ENCODE data around the gene AP5S1. TPM values are rescaled to one million over a fixed set of nuclear protein-coding genes. Genes with fewer than 3 reads are reported as not detected.

The AP5S1 gene
- total RNA-seq, 1 experiment from 2014 or later = 3.9 TPM

DNA sequence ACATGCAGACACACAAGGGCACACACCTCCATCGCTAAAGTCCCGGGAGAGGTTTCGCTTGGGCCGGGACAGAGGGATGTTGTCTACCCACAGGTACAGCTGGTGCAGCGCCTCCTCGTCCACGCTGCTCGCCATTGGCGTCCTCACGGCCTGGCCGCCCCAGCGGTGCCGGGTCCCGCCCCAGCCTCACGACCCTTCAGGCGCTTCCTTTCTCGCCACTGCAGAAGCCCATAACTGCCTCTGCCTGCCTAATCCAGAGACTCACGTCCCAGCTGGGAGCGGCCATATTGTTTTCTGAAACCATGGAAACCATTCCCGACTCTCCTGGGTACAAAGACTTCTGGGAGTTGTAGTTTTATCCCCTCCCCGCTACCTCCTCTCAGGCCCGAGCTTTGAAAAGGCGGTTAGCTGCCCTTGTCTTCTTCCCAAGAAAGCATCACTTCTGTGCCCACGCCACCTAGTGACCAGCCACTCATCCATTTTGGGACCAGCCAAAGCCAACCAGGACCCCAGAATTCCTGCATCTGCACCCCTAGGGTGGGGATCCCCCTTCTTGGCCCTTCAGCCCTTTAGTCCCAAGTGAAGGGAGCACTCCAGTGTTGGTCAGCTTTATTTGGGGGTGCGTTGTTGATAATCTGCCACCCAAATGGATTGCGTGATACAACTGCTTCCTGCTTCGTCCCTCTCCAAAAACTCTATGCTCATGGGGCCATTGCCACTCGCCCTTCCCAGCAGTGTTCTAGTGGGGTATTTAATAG, 39.0 kb upstream of the AP5S1 start, which contains the start of gene SPEF1:
Gene SPEF1 (minus strand): TSS at position 296 of the 758 bp plus-strand sequence. CDS start 161 bp downstream, at position 135.
- TF ChIP-seq, protein P1, sequence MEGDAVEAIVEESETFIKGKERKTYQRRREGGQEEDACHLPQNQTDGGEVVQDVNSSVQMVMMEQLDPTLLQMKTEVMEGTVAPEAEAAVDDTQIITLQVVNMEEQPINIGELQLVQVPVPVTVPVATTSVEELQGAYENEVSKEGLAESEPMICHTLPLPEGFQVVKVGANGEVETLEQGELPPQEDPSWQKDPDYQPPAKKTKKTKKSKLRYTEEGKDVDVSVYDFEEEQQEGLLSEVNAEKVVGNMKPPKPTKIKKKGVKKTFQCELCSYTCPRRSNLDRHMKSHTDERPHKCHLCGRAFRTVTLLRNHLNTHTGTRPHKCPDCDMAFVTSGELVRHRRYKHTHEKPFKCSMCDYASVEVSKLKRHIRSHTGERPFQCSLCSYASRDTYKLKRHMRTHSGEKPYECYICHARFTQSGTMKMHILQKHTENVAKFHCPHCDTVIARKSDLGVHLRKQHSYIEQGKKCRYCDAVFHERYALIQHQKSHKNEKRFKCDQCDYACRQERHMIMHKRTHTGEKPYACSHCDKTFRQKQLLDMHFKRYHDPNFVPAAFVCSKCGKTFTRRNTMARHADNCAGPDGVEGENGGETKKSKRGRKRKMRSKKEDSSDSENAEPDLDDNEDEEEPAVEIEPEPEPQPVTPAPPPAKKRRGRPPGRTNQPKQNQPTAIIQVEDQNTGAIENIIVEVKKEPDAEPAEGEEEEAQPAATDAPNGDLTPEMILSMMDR (conservative IDR thresholded peaks at IDR 0.05) = peak; percentile 61
- no peak within 1 kb of the TSS for H3K14ac ChIP-seq (ENCODE audit: insufficient read depth, low read length)
- no peaks in the 10 kb centered on the region for H3K9me3 ChIP-seq (ENCODE audit: control insufficient read depth, low read depth, low read length)
- Mint-ChIP-seq H3K4me3 (peak within 1 kb of the TSS; percentile 54 to 79), H3K9me3 (no peaks in the 10 kb centered on the region), H3K4me1 (peaks cover 30 to 45% of the 10 kb centered on the region in 2 experiments), H3K36me3 (ENCODE audit: insufficient read depth in 1 of 3, low read depth in 3 of 3) (peaks cover 5 to 12% (median 8%) of the 10 kb centered on the region in 3 experiments), H3K27ac (peak within 1 kb of the TSS in 1 of 3 experiments; percentile 62; a peak in 1 of 7 replicates), H3K27me3 (ENCODE audit: low read depth) (peaks cover 39% of the 10 kb centered on the region)
- H2AFZ ChIP-seq (ENCODE audit: low read length) = no peak within 1 kb of the TSS
- no peak within 1 kb of the TSS for H2BK15ac ChIP-seq (ENCODE audit: low read depth, low read length)
- no peak within 1 kb of the TSS for H3K23ac ChIP-seq (ENCODE audit: insufficient read length, low read depth, low read length)
- H3K27me3 ChIP-seq (ENCODE audit: insufficient read depth, low read length) = peaks cover 2% of the 10 kb centered on the region; the same call in 1 of the 2 replicates
- no peak within 1 kb of the TSS for H3T11ph ChIP-seq (ENCODE audit: low read length)
- H3K79me2 ChIP-seq (ENCODE audit: insufficient read depth, low read length) = no peaks in the 10 kb centered on the region
- no peak within 1 kb of the TSS for H3K27ac ChIP-seq (ENCODE audit: insufficient read length, low read depth, low read length)
- no peak within 1 kb of the TSS for H4K5ac ChIP-seq (ENCODE audit: insufficient read length, low read depth, low read length)
- H2BK20ac ChIP-seq (ENCODE audit: low read depth, low read length, poor library complexity, severe bottlenecking) = no peak within 1 kb of the TSS
- no peak within 1 kb of the TSS for H3K18ac ChIP-seq (ENCODE audit: insufficient read length, low read depth, low read length)
- no peak within 1 kb of the TSS for H2BK12ac ChIP-seq (ENCODE audit: insufficient read length, low read depth, low read length)
- H3K79me1 ChIP-seq (ENCODE audit: insufficient read depth, low read depth, low read length, poor library complexity, severe bottlenecking) = no peaks in the 10 kb centered on the region
- no peaks in the 10 kb centered on the region; the same call in 1 of the 2 replicates for H3K4me1 ChIP-seq (ENCODE audit: insufficient read depth, low read length)
- H2BK120ac ChIP-seq (ENCODE audit: low read depth, low read length, poor library complexity, severe bottlenecking) = no peak within 1 kb of the TSS
- H4K20me1 ChIP-seq (ENCODE audit: control insufficient read depth, insufficient read depth, insufficient read length) = no peaks in the 10 kb centered on the region
- H4K8ac ChIP-seq (replicated peaks; ENCODE audit: insufficient read length, low read depth, low read length) = no peak within 1 kb of the TSS
- no peak within 1 kb of the TSS for H3K4ac ChIP-seq (ENCODE audit: low read depth, low read length)
- peaks cover 21% of the 10 kb centered on the region for H3K23me2 ChIP-seq (ENCODE audit: insufficient read length, low read depth, low read length, poor library complexity, severe bottlenecking)
- H3K4me2 ChIP-seq (ENCODE audit: insufficient read depth, insufficient read length, low read length) = peak within 1 kb of the TSS; percentile 51
- no CpG with 5 or more reads among the region's 28 CpGs for WGBS (ENCODE audit: extremely low coverage, insufficient read length, low lambda C conversion rate)
- H3K56ac ChIP-seq (ENCODE audit: insufficient read length, low read depth, low read length) = no peak within 1 kb of the TSS
- H4K91ac ChIP-seq (ENCODE audit: insufficient read length, low read depth, low read length) = no peak within 1 kb of the TSS
- H2BK5ac ChIP-seq (ENCODE audit: insufficient read length, low read length) = no peak within 1 kb of the TSS
- no peak within 1 kb of the TSS for H3K9ac ChIP-seq (ENCODE audit: extremely low read depth, insufficient read length, low read length)
- DNase-seq = peak; percentile 95
- no peak within 1 kb of the TSS for H2AK5ac ChIP-seq (ENCODE audit: insufficient read length, low read length)
